Ishikawa (cell line): ENCODE data around the gene FRMD7.

ENCODE experiments used
- NFIC ChIP-seq: IDR thresholded peaks from 2 replicates; pipeline ENCODE4 v1.6.1; 2012
- REST ChIP-seq: IDR thresholded peaks from 2 replicates; pipeline ENCODE4 v1.6.1; 2012; ENCODE audit warnings: low read depth, mild to moderate bottlenecking
- TAF1 ChIP-seq: IDR thresholded peaks from 2 replicates; pipeline ENCODE4 v1.6.1; 2012; ENCODE audit warnings: low read depth, mild to moderate bottlenecking

GRCh38 chrX:132033166-132033565, 94.7 kb downstream of the FRMD7 start:
- TF ChIP-seq TAF1 (no peak), REST (no peak), NFIC (no peak)
